C4-2B (cell line): Measurements from ENCODE around the gene LIFR.

Source experiments
- CTCF ChIP-seq: fragments of 450-650 bp; conservative IDR thresholded peaks from 2 replicates; pipeline ENCODE4 v1.5.1; 2017; ENCODE audit warnings: mild to moderate bottlenecking
- ZFX ChIP-seq: fragments of 450-650 bp; IDR thresholded peaks from 2 replicates; pipeline ENCODE4 v1.6.1; 2017

GRCh38 chr5:38497946-38498345 is 58.5 kb downstream of the LIFR start:
- TF ChIP-seq CTCF (peak; percentile 34), ZFX (no peak)
